OCI-LY1 (cell line): ENCODE results near the gene LRMDA.

Experiments used
- H2AFZ ChIP-seq: fragments of 200-600 bp; sonication (generic), shearing (Covaris generic); 2 replicates; pipeline ENCODE4 v1.6.0; 2014; ENCODE audit warnings: antibody characterized with exemption, mild to moderate bottlenecking, low read length
- H3F3A ChIP-seq: fragments of 200-600 bp; sonication (generic), shearing (Covaris generic); 2 replicates; pipeline ENCODE4 v1.6.0; 2014; ENCODE audit warnings: mild to moderate bottlenecking, antibody characterized with exemption, low read length, moderate library complexity; ENCODE audit not compliant: insufficient read depth
- H3K27ac ChIP-seq: fragments of 200-600 bp; sonication (generic); 2 replicates; pipeline ENCODE4 v1.5.1; 2014; ENCODE audit warnings: low read length, mixed run types, mild to moderate bottlenecking, low read depth; ENCODE audit not compliant: poor library complexity, severe bottlenecking
- H3K27me3 ChIP-seq: fragments of 200-600 bp; sonication (generic); 2 replicates; pipeline ENCODE4 v1.6.0; 2014; ENCODE audit warnings: antibody characterized with exemption, mild to moderate bottlenecking, low read length, moderate library complexity; ENCODE audit not compliant: insufficient read depth
- H3K36me3 ChIP-seq: fragments of 200-600 bp; sonication (generic); 2 replicates; pipeline ENCODE4 v1.6.1; 2014; ENCODE audit warnings: mild to moderate bottlenecking, antibody characterized with exemption, low read length, moderate library complexity, mixed read lengths; ENCODE audit not compliant: insufficient read depth
- H3K4me1 ChIP-seq: fragments of 200-600 bp; sonication (generic); 2 replicates; pipeline ENCODE4 v1.5.1; 2014; ENCODE audit warnings: mild to moderate bottlenecking, low read length, moderate library complexity; ENCODE audit not compliant: insufficient read depth, severe bottlenecking
- H3K4me2 ChIP-seq: fragments of 200-600 bp; sonication (generic), shearing (Covaris generic); 2 replicates; pipeline ENCODE4 v1.6.1; 2014; ENCODE audit warnings: low read length
- H3K4me3 ChIP-seq: fragments of 200-600 bp; sonication (generic); 2 replicates; pipeline ENCODE4 v1.5.1; 2014; ENCODE audit warnings: low read length, low read depth, mild to moderate bottlenecking, mixed read lengths; ENCODE audit not compliant: poor library complexity, severe bottlenecking
- H3K79me2 ChIP-seq: fragments of 200-600 bp; shearing (Covaris generic); 2 replicates; pipeline ENCODE4 v1.6.1; 2016; ENCODE audit warnings: mixed run types, low read length, mixed read lengths; ENCODE audit not compliant: insufficient read depth
- H3K9ac ChIP-seq: fragments of 200-600 bp; sonication (generic), shearing (Covaris generic); 2 replicates; pipeline ENCODE4 v1.6.1; 2014; ENCODE audit warnings: mild to moderate bottlenecking, low read length, mixed read lengths
- H3K9me2 ChIP-seq: fragments of 200-600 bp; sonication (generic), shearing (Covaris generic); 2 replicates; pipeline ENCODE4 v1.6.1; 2014; ENCODE audit warnings: low read depth, mild to moderate bottlenecking, low read length, mixed read lengths
- H3K9me3 ChIP-seq: fragments of 200-600 bp; shearing (Covaris generic); 2 replicates; pipeline ENCODE4 v1.6.1; 2014; ENCODE audit warnings: low read length, mixed read lengths
- H4K20me1 ChIP-seq: fragments of 200-600 bp; sonication (generic), shearing (Covaris generic); 2 replicates; pipeline ENCODE4 v1.6.0; 2016; ENCODE audit warnings: mild to moderate bottlenecking, low read length; ENCODE audit not compliant: insufficient read depth
- CTCF ChIP-seq: fragments of 200-600 bp; sonication (generic), shearing (Covaris generic); IDR thresholded peaks from 2 replicates; pipeline ENCODE4 v1.5.1; 2017; ENCODE audit warnings: mild to moderate bottlenecking, antibody characterized with exemption, low read length, moderate library complexity, mixed read lengths
- EZH2 ChIP-seq: fragments of 200-600 bp; sonication (generic), shearing (Covaris generic); IDR thresholded peaks from 2 replicates; pipeline ENCODE4 v1.8.0; 2017; ENCODE audit warnings: borderline replicate concordance, mixed run types, mild to moderate bottlenecking, antibody characterized with exemption, low read length, moderate library complexity, mixed read lengths

The LRMDA gene

GRCh38 chr10:75839020-75839419 lies 407.6 kb downstream of the LRMDA start:
- no peaks in the 10 kb centered on the region for H3K9me3 ChIP-seq
- H3F3A ChIP-seq, result no peaks in the 10 kb centered on the region
- no peaks in the 10 kb centered on the region for H3K4me1 ChIP-seq
- TF ChIP-seq CTCF (no peak), EZH2 (no peak)
- no peak overlapping the region for H3K4me3 ChIP-seq
- no peak overlapping the region for H2AFZ ChIP-seq
- H3K9me2 ChIP-seq, result no peaks in the 10 kb centered on the region
- H3K79me2 ChIP-seq, result no peaks in the 10 kb centered on the region
- no peaks in the 10 kb centered on the region for H3K36me3 ChIP-seq
- H3K27ac ChIP-seq, result no peak overlapping the region
- H3K9ac ChIP-seq, result no peak overlapping the region
- H3K27me3 ChIP-seq, result no peaks in the 10 kb centered on the region
- no peaks in the 10 kb centered on the region for H4K20me1 ChIP-seq
- H3K4me2 ChIP-seq, result no peak overlapping the region

- H3K27me3 ChIP-seq, result no peaks in the 10 kb centered on the region
- no peak overlapping the region for H3K4me2 ChIP-seq
- no peaks in the 10 kb centered on the region for H3K9me2 ChIP-seq
- no peaks in the 10 kb centered on the region for H3K4me1 ChIP-seq
- H3K27ac ChIP-seq, result no peak overlapping the region
- TF ChIP-seq CTCF (no peak), EZH2 (no peak)
- no peak overlapping the region for H3K9ac ChIP-seq
- H3K79me2 ChIP-seq, result no peaks in the 10 kb centered on the region
- H3K36me3 ChIP-seq, result no peaks in the 10 kb centered on the region
- H3K9me3 ChIP-seq, result no peaks in the 10 kb centered on the region
- no peaks in the 10 kb centered on the region for H3F3A ChIP-seq
- no peak overlapping the region for H3K4me3 ChIP-seq
- H4K20me1 ChIP-seq, result no peaks in the 10 kb centered on the region
- no peak overlapping the region for H2AFZ ChIP-seq
These were observed 409.8 kb downstream of the LRMDA start for GRCh38 chr10:75841266-75841665.

- Histone ChIP-seq H3K27me3 (no peaks in the 10 kb centered on the region), H3K4me1 (no peaks in the 10 kb centered on the region), H3K79me2 (no peaks in the 10 kb centered on the region), H3K9me3 (no peaks in the 10 kb centered on the region), H2AFZ (no peak overlapping the region), H3K27ac (no peak overlapping the region), H3K9ac (no peak overlapping the region), H3K4me2 (no peak overlapping the region), H4K20me1 (no peaks in the 10 kb centered on the region), H3K36me3 (no peaks in the 10 kb centered on the region), H3F3A (no peaks in the 10 kb centered on the region), H3K4me3 (no peak overlapping the region), H3K9me2 (no peaks in the 10 kb centered on the region)
- TF ChIP-seq CTCF, result no peak
- no peak for TF ChIP-seq EZH2
These were observed 413.9 kb downstream of the LRMDA start for GRCh38 chr10:75845176-75845947.
